H9 (cell line): ENCODE data around the gene PTK6. TPM values are rescaled to one million over a fixed set of nuclear protein-coding genes. Genes with fewer than 3 reads are reported as not detected.
A peak's percentile ranks its signal among the peaks of the same experiment; 100 is the strongest.

Source experiments
- DNase-seq: peaks from one replicate; pipeline ENCODE4 v3.0.0-alpha.2; 2017
- H2AFZ ChIP-seq: one replicate; pipeline ENCODE4 v1.6.1; 2013; ENCODE audit warnings: mild to moderate bottlenecking, low read length, control low read depth, moderate library complexity
- H2AK5ac ChIP-seq: 2 replicates; pipeline ENCODE4 v1.6.1; 2013; ENCODE audit warnings: low read length, control low read depth, mixed read lengths; ENCODE audit not compliant: insufficient read length
- H2BK120ac ChIP-seq: one replicate; pipeline ENCODE4 v1.6.1; 2013; ENCODE audit warnings: low read depth, mild to moderate bottlenecking, low read length, control low read depth, inconsistent platforms; ENCODE audit not compliant: poor library complexity, severe bottlenecking
- H2BK12ac ChIP-seq: 2 replicates; pipeline ENCODE4 v1.6.1; 2013; ENCODE audit warnings: low read length, control low read depth, mixed read lengths, low read depth; ENCODE audit not compliant: insufficient read length
- H2BK15ac ChIP-seq: 2 replicates; pipeline ENCODE4 v1.6.1; 2013; ENCODE audit warnings: low read depth, low read length, control low read depth
- H2BK20ac ChIP-seq: one replicate; pipeline ENCODE4 v1.6.1; 2013; ENCODE audit warnings: low read depth, mild to moderate bottlenecking, low read length, control low read depth, inconsistent platforms; ENCODE audit not compliant: poor library complexity, severe bottlenecking
- H2BK5ac ChIP-seq: 2 replicates; pipeline ENCODE4 v1.6.1; 2013; ENCODE audit warnings: low read length, control low read depth, mixed read lengths; ENCODE audit not compliant: insufficient read length
- H3K14ac ChIP-seq: 2 replicates; pipeline ENCODE4 v1.6.1; 2013; ENCODE audit warnings: low read length, control low read depth; ENCODE audit not compliant: insufficient read depth
- H3K18ac ChIP-seq: 2 replicates; pipeline ENCODE4 v1.6.1; 2013; ENCODE audit warnings: low read depth, mild to moderate bottlenecking, mixed read lengths, low read length, control low read depth; ENCODE audit not compliant: insufficient read length
- H3K23ac ChIP-seq: 2 replicates; pipeline ENCODE4 v1.6.1; 2013; ENCODE audit warnings: low read length, control low read depth, mixed read lengths, low read depth; ENCODE audit not compliant: insufficient read length
- H3K23me2 ChIP-seq: 2 replicates; pipeline ENCODE4 v1.6.1; 2013; ENCODE audit warnings: low read depth, mild to moderate bottlenecking, mixed read lengths, low read length, control low read depth; ENCODE audit not compliant: insufficient read length, poor library complexity, severe bottlenecking
- H3K27ac ChIP-seq: 2 replicates; pipeline ENCODE4 v1.5.1; 2013; ENCODE audit warnings: low read length, control low read depth, mixed read lengths, low read depth; ENCODE audit not compliant: insufficient read length
- H3K27me3 ChIP-seq: 2 replicates; pipeline ENCODE4 v1.6.1; 2013; ENCODE audit warnings: low read length, control low read depth, inconsistent platforms; ENCODE audit not compliant: insufficient read depth
- H3K4ac ChIP-seq: 2 replicates; pipeline ENCODE4 v1.6.1; 2013; ENCODE audit warnings: low read depth, mild to moderate bottlenecking, control low read depth, inconsistent platforms, low read length, moderate library complexity
- H3K4me1 ChIP-seq: 2 replicates; pipeline ENCODE4 v1.6.1; 2013; ENCODE audit warnings: low read length, control low read depth, inconsistent platforms; ENCODE audit not compliant: insufficient read depth
- H3K4me2 ChIP-seq: 2 replicates; pipeline ENCODE4 v1.6.1; 2013; ENCODE audit warnings: low read length, control low read depth, mixed read lengths; ENCODE audit not compliant: insufficient read length, insufficient read depth
- H3K56ac ChIP-seq: 2 replicates; pipeline ENCODE4 v1.6.1; 2013; ENCODE audit warnings: low read depth, mild to moderate bottlenecking, mixed read lengths, low read length, control low read depth; ENCODE audit not compliant: insufficient read length
- H3K79me1 ChIP-seq: 2 replicates; pipeline ENCODE4 v1.6.1; 2013; ENCODE audit warnings: low read depth, mild to moderate bottlenecking, moderate library complexity, low read length, control low read depth, inconsistent platforms; ENCODE audit not compliant: insufficient read depth, poor library complexity, severe bottlenecking
- H3K79me2 ChIP-seq: 2 replicates; pipeline ENCODE4 v1.6.1; 2013; ENCODE audit warnings: low read length, control low read depth, inconsistent platforms; ENCODE audit not compliant: insufficient read depth
- H3K9ac ChIP-seq: 2 replicates; pipeline ENCODE4 v1.6.1; 2013; ENCODE audit warnings: low read length, control low read depth, mixed read lengths; ENCODE audit not compliant: insufficient read length; ENCODE audit errors: extremely low read depth
- H3K9me3 ChIP-seq: one replicate; pipeline ENCODE4 v1.6.1; 2013; ENCODE audit warnings: low read depth, low read length, inconsistent platforms; ENCODE audit not compliant: control insufficient read depth
- H3T11ph ChIP-seq: one replicate; pipeline ENCODE4 v1.6.1; 2013; ENCODE audit warnings: mild to moderate bottlenecking, low read length, control low read depth, inconsistent platforms
- H4K20me1 ChIP-seq: one replicate; pipeline ENCODE4 v1.6.1; 2013; ENCODE audit not compliant: control insufficient read depth, insufficient read length, insufficient read depth
- H4K5ac ChIP-seq: 2 replicates; pipeline ENCODE4 v1.6.1; 2013; ENCODE audit warnings: low read depth, mild to moderate bottlenecking, mixed read lengths, low read length, control low read depth; ENCODE audit not compliant: insufficient read length
- H4K8ac ChIP-seq: replicated peaks from 2 replicates; pipeline ENCODE4 v1.6.1; 2013; ENCODE audit warnings: low read length, control low read depth, mixed read lengths, low read depth; ENCODE audit not compliant: insufficient read length
- H4K91ac ChIP-seq: 2 replicates; pipeline ENCODE4 v1.6.1; 2013; ENCODE audit warnings: low read depth, mild to moderate bottlenecking, moderate library complexity, mixed read lengths, low read length, control low read depth; ENCODE audit not compliant: insufficient read length
- H3K27ac Mint-ChIP-seq, 3 experiments: 2 replicates in 2 of 3; 3 replicates in 1 of 3; pipeline ENCODE4 v1.8.0; 2020 to 2021; ENCODE audit warnings: mixed read lengths in 3 of 3, mild to moderate bottlenecking in 1 of 3, moderate library complexity in 1 of 3
- H3K27me3 Mint-ChIP-seq: 2 replicates; pipeline ENCODE4 v1.8.0; 2021; ENCODE audit warnings: low read depth, mild to moderate bottlenecking, moderate library complexity, mixed read lengths
- H3K36me3 Mint-ChIP-seq, 3 experiments: 2 replicates in 2 of 3; 3 replicates in 1 of 3; pipeline ENCODE4 v1.8.0; 2020 to 2021; ENCODE audit warnings: low read depth in 3 of 3, mixed read lengths in 3 of 3; ENCODE audit not compliant: insufficient read depth in 1 of 3
- H3K4me1 Mint-ChIP-seq, 2 experiments: 2 replicates each; pipeline ENCODE4 v1.8.0; 2020; ENCODE audit warnings: mixed read lengths in 2 of 2
- H3K4me3 Mint-ChIP-seq, 2 experiments: 2 replicates in 1 of 2; 3 replicates in 1 of 2; pipeline ENCODE4 v1.8.0; 2020 to 2021; ENCODE audit warnings: mild to moderate bottlenecking in 2 of 2, mixed read lengths in 2 of 2, moderate library complexity in 1 of 2
- H3K9me3 Mint-ChIP-seq, 2 experiments: 2 replicates in 1 of 2; 3 replicates in 1 of 2; pipeline ENCODE4 v1.8.0; 2020; ENCODE audit warnings: mild to moderate bottlenecking in 2 of 2, mixed read lengths in 2 of 2, moderate library complexity in 1 of 2
- WGBS: extraction: QIAGEN DNeasy Blood & Tissue Kit; methylation state at CpG from one replicate; pipeline ENCODE4 v1.1.7; 2013; ENCODE audit warnings: missing lambda C conversion rate, low lambda C conversion rate, mixed read lengths; ENCODE audit not compliant: insufficient read length; ENCODE audit errors: extremely low coverage; 5-methylcytosine and 5-hydroxymethylcytosine counted together
- total RNA-seq: library from RNA; stranded (reverse); gene quantifications from 2 replicates; pipeline ENCODE4 v1.2.1, GENCODE V29; 2021
- TF ChIP-seq, protein P1 (sequence below): fragments of 200-600 bp; sonication (generic); conservative IDR thresholded peaks from 3 replicates; pipeline ENCODE4 v1.8.0; 2021; ENCODE audit warnings: antibody characterized with exemption, mild to moderate bottlenecking

Gene PTK6
- total RNA-seq, 1 experiment from 2014 or later, result 0.46 TPM

GRCh38 chr20:63537525-63538203 is 488 bp upstream of the PTK6 start:
- DNase-seq, result peak; percentile 90
- no peak overlapping the region for H2BK120ac ChIP-seq
- no peak overlapping the region for H3T11ph ChIP-seq
- H3K9ac ChIP-seq, result no peak overlapping the region
- no peaks in the 10 kb centered on the region for H3K23me2 ChIP-seq
- no peak overlapping the region for H2BK15ac ChIP-seq
- H4K91ac ChIP-seq, result no peak overlapping the region
- Mint-ChIP-seq H3K4me3 (peak overlapping the region; percentile 49 to 55; a peak in 3 of 5 replicates), H3K27ac (no peak overlapping the region), H3K4me1 (peaks cover 3 to 8% of the 10 kb centered on the region in 2 experiments; a peak in 3 of 4 replicates), H3K27me3 (no peaks in the 10 kb centered on the region), H3K9me3 (no peaks in the 10 kb centered on the region), H3K36me3 (no peaks in the 10 kb centered on the region)
- TF ChIP-seq, protein P1, sequence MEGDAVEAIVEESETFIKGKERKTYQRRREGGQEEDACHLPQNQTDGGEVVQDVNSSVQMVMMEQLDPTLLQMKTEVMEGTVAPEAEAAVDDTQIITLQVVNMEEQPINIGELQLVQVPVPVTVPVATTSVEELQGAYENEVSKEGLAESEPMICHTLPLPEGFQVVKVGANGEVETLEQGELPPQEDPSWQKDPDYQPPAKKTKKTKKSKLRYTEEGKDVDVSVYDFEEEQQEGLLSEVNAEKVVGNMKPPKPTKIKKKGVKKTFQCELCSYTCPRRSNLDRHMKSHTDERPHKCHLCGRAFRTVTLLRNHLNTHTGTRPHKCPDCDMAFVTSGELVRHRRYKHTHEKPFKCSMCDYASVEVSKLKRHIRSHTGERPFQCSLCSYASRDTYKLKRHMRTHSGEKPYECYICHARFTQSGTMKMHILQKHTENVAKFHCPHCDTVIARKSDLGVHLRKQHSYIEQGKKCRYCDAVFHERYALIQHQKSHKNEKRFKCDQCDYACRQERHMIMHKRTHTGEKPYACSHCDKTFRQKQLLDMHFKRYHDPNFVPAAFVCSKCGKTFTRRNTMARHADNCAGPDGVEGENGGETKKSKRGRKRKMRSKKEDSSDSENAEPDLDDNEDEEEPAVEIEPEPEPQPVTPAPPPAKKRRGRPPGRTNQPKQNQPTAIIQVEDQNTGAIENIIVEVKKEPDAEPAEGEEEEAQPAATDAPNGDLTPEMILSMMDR, result peak; percentile 100
- H3K18ac ChIP-seq, result no peak overlapping the region
- H3K4me2 ChIP-seq, result peak overlapping the region; percentile 9
- H4K5ac ChIP-seq, result no peak overlapping the region
- H2AFZ ChIP-seq, result no peak overlapping the region
- no peak overlapping the region for H2BK20ac ChIP-seq
- H3K27ac ChIP-seq, result no peak overlapping the region
- H3K27me3 ChIP-seq, result no peaks in the 10 kb centered on the region
- no peak overlapping the region for H3K56ac ChIP-seq
- no peak overlapping the region for H3K14ac ChIP-seq
- no peaks in the 10 kb centered on the region for H3K9me3 ChIP-seq
- no peak overlapping the region for H2BK5ac ChIP-seq
- no peak overlapping the region for H4K8ac ChIP-seq
- H2AK5ac ChIP-seq, result no peak overlapping the region
- H3K79me2 ChIP-seq, result no peaks in the 10 kb centered on the region
- H3K4ac ChIP-seq, result no peak overlapping the region
- H2BK12ac ChIP-seq, result no peak overlapping the region
- H3K4me1 ChIP-seq, result no peaks in the 10 kb centered on the region
- no CpG with 5 or more reads among the region's 34 CpGs for WGBS
- no peaks in the 10 kb centered on the region for H3K79me1 ChIP-seq
- no peaks in the 10 kb centered on the region for H4K20me1 ChIP-seq
- no peak overlapping the region for H3K23ac ChIP-seq
